IMR-90 (cell line): ENCODE results near the gene FYCO1. TPM values are rescaled to one million over a fixed set of nuclear protein-coding genes. Genes with fewer than 3 reads are reported as not detected.

Experiments used
- ATAC-seq: fragments of 200-7000 bp; cut with Tn5 transposase; 2 replicates; pipeline ENCODE4 v1.9.1; 2020; ENCODE audit warnings: low read depth, mild to moderate bottlenecking, moderate library complexity
- BruUV-seq: library from RNA; stranded (reverse); fragments of 400-500 nt; replicated peaks from 2 replicates; lab custom pipeline; 2021; lab: Mats Ljungman, UMichigan
- CTCF ChIA-PET: fragments of 300-600 bp; formaldehyde crosslinking; extraction: SDS; loops from one replicate; lab custom pipeline; 2021; ENCODE audit warnings: antibody characterized with exemption; lab: Yijun Ruan, JAX
- POLR2A ChIA-PET: fragments of 300-600 bp; sonication (Branson Sonifier 250); formaldehyde crosslinking; loops from one replicate; lab custom pipeline; 2022; ENCODE audit warnings: antibody characterized with exemption; ENCODE audit not compliant: unreplicated experiment; lab: Charles Lee
- DNase-seq: peaks from one replicate; pipeline ENCODE4 v3.0.0; 2013
- H2AFZ ChIP-seq: replicated peaks from 2 replicates; pipeline ENCODE3; 2013; ENCODE audit warnings: low read length, mild to moderate bottlenecking; ENCODE audit not compliant: poor library complexity
- H2AK5ac ChIP-seq: 2 replicates; pipeline ENCODE4 v1.6.1; 2013; ENCODE audit warnings: low read depth, low read length, inconsistent platforms
- H2AK9ac ChIP-seq: replicated peaks from 2 replicates; pipeline ENCODE3; 2013; ENCODE audit warnings: mild to moderate bottlenecking, low read depth, low read length, moderate library complexity; ENCODE audit not compliant: poor library complexity
- H2BK120ac ChIP-seq: 2 replicates; pipeline ENCODE4 v1.6.1; 2013; ENCODE audit warnings: low read depth, low read length, inconsistent platforms
- H2BK15ac ChIP-seq: 3 replicates; pipeline ENCODE4 v1.6.1; 2013; ENCODE audit warnings: low read depth, low read length, inconsistent platforms
- H2BK20ac ChIP-seq: 2 replicates; pipeline ENCODE4 v1.6.1; 2013; ENCODE audit warnings: low read depth, mild to moderate bottlenecking, inconsistent platforms, low read length, moderate library complexity
- H2BK5ac ChIP-seq: 2 replicates; pipeline ENCODE4 v1.6.1; 2013; ENCODE audit warnings: mild to moderate bottlenecking, low read depth, low read length, inconsistent platforms; ENCODE audit not compliant: poor library complexity, severe bottlenecking
- H3K14ac ChIP-seq: replicated peaks from 2 replicates; pipeline ENCODE4 v1.6.1; 2013; ENCODE audit warnings: low read depth, low read length, inconsistent platforms
- H3K18ac ChIP-seq: 2 replicates; pipeline ENCODE4 v1.6.1; 2013; ENCODE audit warnings: low read depth, low read length, control low read depth
- H3K23ac ChIP-seq: 2 replicates; pipeline ENCODE4 v1.6.1; 2013; ENCODE audit warnings: low read depth, low read length, inconsistent platforms
- H3K27ac ChIP-seq: 2 replicates; pipeline ENCODE4 v1.5.1; 2013; ENCODE audit warnings: mild to moderate bottlenecking, control low read depth, low read length; ENCODE audit not compliant: insufficient read depth
- H3K27me3 ChIP-seq: 2 replicates; pipeline ENCODE4 v1.6.1; 2013; ENCODE audit warnings: low read length; ENCODE audit not compliant: control insufficient read depth, insufficient read depth
- H3K36me3 ChIP-seq: 2 replicates; pipeline ENCODE4 v1.6.1; 2013; ENCODE audit warnings: low read length, mixed read lengths; ENCODE audit not compliant: control insufficient read depth, insufficient read depth
- H3K4ac ChIP-seq: 2 replicates; pipeline ENCODE4 v1.6.1; 2013; ENCODE audit warnings: low read depth, low read length, inconsistent platforms
- H3K4me1 ChIP-seq: 2 replicates; pipeline ENCODE4 v1.6.1; 2013; ENCODE audit warnings: low read length, mixed read lengths; ENCODE audit not compliant: control insufficient read depth, insufficient read depth
- H3K4me2 ChIP-seq: 2 replicates; pipeline ENCODE4 v1.6.1; 2013; ENCODE audit warnings: low read depth, mild to moderate bottlenecking, control low read depth, low read length, moderate library complexity
- H3K4me3 ChIP-seq: 2 replicates; pipeline ENCODE4 v1.5.1; 2013; ENCODE audit warnings: low read depth, mild to moderate bottlenecking, control low read depth, low read length, moderate library complexity; ENCODE audit not compliant: insufficient read depth
- H3K56ac ChIP-seq: 2 replicates; pipeline ENCODE4 v1.6.1; 2013; ENCODE audit warnings: low read length, inconsistent platforms; ENCODE audit not compliant: insufficient read depth; ENCODE audit errors: extremely low read depth
- H3K79me1 ChIP-seq, 2 experiments: 2 replicates each; pipeline ENCODE4 v1.6.1; 2013; ENCODE audit warnings: low read length in 2 of 2, inconsistent platforms in 1 of 2, low read depth in 1 of 2
- H3K9ac ChIP-seq: 2 replicates; pipeline ENCODE4 v1.6.1; 2013; ENCODE audit warnings: low read depth, low read length, control low read depth
- H3K9me1 ChIP-seq: 2 replicates; pipeline ENCODE4 v1.6.1; 2013; ENCODE audit warnings: low read length, inconsistent platforms; ENCODE audit not compliant: insufficient read depth
- H3K9me3 ChIP-seq: 2 replicates; pipeline ENCODE4 v1.6.1; 2013; ENCODE audit warnings: low read length; ENCODE audit not compliant: control insufficient read depth, insufficient read depth
- H4K20me1 ChIP-seq: 2 replicates; pipeline ENCODE4 v1.6.1; 2013; ENCODE audit warnings: low read length, inconsistent platforms; ENCODE audit not compliant: insufficient read depth
- H4K5ac ChIP-seq: 2 replicates; pipeline ENCODE4 v1.6.1; 2013; ENCODE audit warnings: mild to moderate bottlenecking, low read depth, low read length, control low read depth
- H4K8ac ChIP-seq, 2 experiments: 2 replicates each; pipeline ENCODE4 v1.6.1; 2013; ENCODE audit warnings: low read depth in 2 of 2, low read length in 2 of 2, control low read depth in 1 of 2, inconsistent platforms in 1 of 2
- H4K91ac ChIP-seq: 2 replicates; pipeline ENCODE4 v1.6.1; 2013; ENCODE audit warnings: low read depth, low read length, inconsistent platforms; ENCODE audit not compliant: insufficient read depth
- BHLHE40 ChIP-seq: fragments of 150-350 bp; IDR thresholded peaks from 2 replicates; pipeline ENCODE4 v1.6.1; 2016; ENCODE audit warnings: mild to moderate bottlenecking, low read depth, low read length
- CEBPB ChIP-seq: IDR thresholded peaks from 2 replicates; pipeline ENCODE4 v1.6.1; 2012; ENCODE audit warnings: low read depth, low read length, improper control_type of control experiment
- CHD1 ChIP-seq: IDR thresholded peaks from 2 replicates; pipeline ENCODE4 v1.6.1; 2012; ENCODE audit warnings: low read depth, low read length, improper control_type of control experiment
- CTCF ChIP-seq: conservative IDR thresholded peaks from 2 replicates; pipeline ENCODE4 v1.5.1; 2012; ENCODE audit warnings: mild to moderate bottlenecking, low read depth, low read length, improper control_type of control experiment
- ELK1 ChIP-seq: fragments of 150-350 bp; IDR thresholded peaks from 2 replicates; pipeline ENCODE4 v1.6.1; 2016; ENCODE audit warnings: low read depth, mild to moderate bottlenecking, low read length, moderate library complexity, borderline replicate concordance
- FOS ChIP-seq: fragments of 150-350 bp; IDR thresholded peaks from 2 replicates; pipeline ENCODE4 v1.6.1; 2016; ENCODE audit warnings: low read depth, low read length
- MAFK ChIP-seq: IDR thresholded peaks from 2 replicates; pipeline ENCODE4 v1.6.1; 2012; ENCODE audit warnings: low read depth, low read length, improper control_type of control experiment
- MAZ ChIP-seq: IDR thresholded peaks from 2 replicates; pipeline ENCODE4 v1.6.1; 2012; ENCODE audit warnings: low read depth, mild to moderate bottlenecking, low read length, improper control_type of control experiment, moderate library complexity, borderline replicate concordance
- MXI1 ChIP-seq: IDR thresholded peaks from 2 replicates; pipeline ENCODE4 v1.6.1; 2012; ENCODE audit warnings: low read depth, mild to moderate bottlenecking, low read length, moderate library complexity, borderline replicate concordance
- NFE2L2 ChIP-seq: fragments of 150-350 bp; IDR thresholded peaks from 2 replicates; pipeline ENCODE4 v1.6.1; 2016; ENCODE audit warnings: low read depth, mild to moderate bottlenecking, low read length
- POLR2A ChIP-seq: IDR thresholded peaks from 2 replicates; pipeline ENCODE4 v1.6.1; 2012; ENCODE audit warnings: mild to moderate bottlenecking, low read depth, low read length
- RAD21 ChIP-seq: IDR thresholded peaks from 2 replicates; pipeline ENCODE4 v1.6.1; 2012; ENCODE audit warnings: low read length, improper control_type of control experiment
- RCOR1 ChIP-seq: IDR thresholded peaks from 2 replicates; pipeline ENCODE4 v1.6.1; 2012; ENCODE audit warnings: mild to moderate bottlenecking, low read length, improper control_type of control experiment; ENCODE audit not compliant: insufficient replicate concordance
- RFX5 ChIP-seq: IDR thresholded peaks from 2 replicates; pipeline ENCODE4 v1.8.0; 2012; ENCODE audit warnings: low read depth, mild to moderate bottlenecking, low read length, moderate library complexity
- SMC3 ChIP-seq: fragments of 150-350 bp; IDR thresholded peaks from 2 replicates; pipeline ENCODE4 v1.6.1; 2016; ENCODE audit warnings: low read depth, mild to moderate bottlenecking, antibody characterized with exemption, low read length, moderate library complexity
- USF2 ChIP-seq: fragments of 150-350 bp; IDR thresholded peaks from 2 replicates; pipeline ENCODE4 v1.6.1; 2017; ENCODE audit warnings: mild to moderate bottlenecking, antibody characterized with exemption, low read length, low read depth
- WGBS, 2 experiments: methylation state at CpG; one replicate each; pipeline versions ENCODE4 v1.1.5 to v1.1.7; 2013; ENCODE audit warnings: missing lambda C conversion rate in 2 of 2; ENCODE audit not compliant: insufficient read length in 1 of 2; ENCODE audit errors: extremely low coverage in 2 of 2; 5-methylcytosine and 5-hydroxymethylcytosine counted together
- dilution Hi-C: fragments of 300-500 bp; cut with HindIII; formaldehyde crosslinking; loops from one replicate; pipeline ENCODE4 v1.14.3; 2018; ENCODE audit warnings: low sequenced_read_pairs; ENCODE audit not compliant: unreplicated experiment
- in situ Hi-C: fragments of 300-500 bp; cut with MboI; formaldehyde crosslinking; loops from 3 replicates; pipeline ENCODE4 v1.14.3; 2019; ENCODE audit warnings: low sequenced_read_pairs, inconsistent platforms, mixed read lengths
- intact Hi-C: fragments of 100-400 bp; cut with micrococcal nuclease; formaldehyde crosslinking; loops from 2 replicates; pipeline ENCODE4 v1.10.0; 2022
- polyA plus RNA-seq, 3 experiments: library from polyadenylated mRNA; depleted of rRNA; stranded (reverse); fragments of >200 nt; gene quantifications; 2 replicates each; pipeline ENCODE4 v1.2.3, GENCODE V29; 2012; ENCODE audit warnings: low replicate concordance in 1 of 3
- total RNA-seq: library from RNA; depleted of rRNA; stranded (reverse); fragments of >200 nt; gene quantifications from 2 replicates; pipeline ENCODE4 v1.2.3, GENCODE V29; 2012

The FYCO1 gene
- total and polyA plus RNA-seq, 2 of the 4 experiments (the other 2 are of a cell fraction): 13.7 to 20.1 TPM

GRCh38 chr3:45887285-45887684 lies 108.3 kb downstream of the FYCO1 start:
- Histone ChIP-seq H3K23ac (no peak overlapping the region), H3K4me1 (no peaks in the 10 kb centered on the region), H2AK5ac (no peak overlapping the region), H3K4ac (no peak overlapping the region), H3K18ac (no peak overlapping the region), H3K79me1 (no peaks in the 10 kb centered on the region), H4K91ac (no peak overlapping the region), H3K9me1 (no peaks in the 10 kb centered on the region), H2AK9ac (no peak overlapping the region), H2BK20ac (no peak overlapping the region), H3K9me3 (no peaks in the 10 kb centered on the region), H3K4me2 (no peak overlapping the region), H3K27ac (no peak overlapping the region), H2BK15ac (no peak overlapping the region), H2BK120ac (no peak overlapping the region), H3K14ac (no peak overlapping the region), H4K20me1 (no peaks in the 10 kb centered on the region), H4K8ac (no peak overlapping the region), H3K36me3 (no peaks in the 10 kb centered on the region), H2AFZ (peak overlapping the region; percentile 60), H3K9ac (no peak overlapping the region), H4K5ac (no peak overlapping the region), H3K56ac (no peak overlapping the region), H3K4me3 (no peak overlapping the region), H3K27me3 (peaks cover 34% of the 10 kb centered on the region), H2BK5ac (no peak overlapping the region)
- dilution Hi-C loops: no loop called here
- ChIA-PET POLR2A (interaction anchor here (0.5 kb wide), 1 partner anchor 10 kb away, joined by 5 read pairs; no protein-coding TSS in a partner anchor), CTCF (interaction anchor here (0.8 kb wide), 1 partner anchor 10 kb away, joined by 3 read pairs; no protein-coding TSS in a partner anchor)
- DNase-seq (peak; percentile 12), ATAC-seq (no peak)
- TF ChIP-seq SMC3 (no peak), POLR2A (no peak), MAZ (no peak), RFX5 (no peak), CHD1 (no peak), NFE2L2 (no peak), CEBPB (no peak), MXI1 (no peak), RCOR1 (no peak), CTCF (no peak), USF2 (no peak), MAFK (no peak), RAD21 (no peak), ELK1 (no peak), FOS (no peak), BHLHE40 (no peak)
- intact Hi-C loops: no loop called here
- WGBS, 2 experiments: no CpG with 5 or more reads among the region's 4 CpGs
- in situ Hi-C loops: no loop called here
- BruUV-seq: no TSS peak
